Lung (tissue), 12 donors: ENCODE measurements around the gene RAB26. TPM values are rescaled to one million over a fixed set of nuclear protein-coding genes. Genes with fewer than 3 reads are reported as not detected.

Experiments used
- ATAC-seq: fragments of 200-7000 bp; cut with Tn5 transposase; one replicate; pipeline ENCODE4 v1.9.1; 2020; ENCODE audit warnings: moderate number of reproducible peaks; ENCODE audit not compliant: insufficient read depth, low FRiP score
- DNase-seq, 3 donors: peaks; one replicate each; pipeline ENCODE4 v3.0.0-alpha.2; 2013 to 2017
- H3K27ac ChIP-seq, 2 donors: one replicate each; pipeline ENCODE4 v1.5.1; 2013; ENCODE audit warnings: mild to moderate bottlenecking in 2 of 2, moderate library complexity in 2 of 2, control low read depth in 1 of 2, inconsistent platforms in 1 of 2, low read depth in 1 of 2, low read length in 1 of 2
- H3K27me3 ChIP-seq, 3 donors: one replicate each; pipeline ENCODE4 v1.5.1; 2013; ENCODE audit warnings: low read length in 2 of 3; ENCODE audit not compliant: control insufficient read depth in 3 of 3, insufficient read depth in 3 of 3
- H3K36me3 ChIP-seq, 4 donors: one replicate each; pipeline ENCODE4 v1.5.1; 2013; ENCODE audit warnings: low read length in 4 of 4, mild to moderate bottlenecking in 1 of 4, moderate library complexity in 1 of 4; ENCODE audit not compliant: control insufficient read depth in 4 of 4, insufficient read depth in 4 of 4
- H3K4me1 ChIP-seq, 5 donors: one replicate each; pipeline ENCODE4 v1.5.1; 2013; ENCODE audit warnings: low read length in 5 of 5, mild to moderate bottlenecking in 2 of 5, moderate library complexity in 1 of 5; ENCODE audit not compliant: control insufficient read depth in 5 of 5, insufficient read depth in 5 of 5
- H3K4me3 ChIP-seq: one replicate; pipeline ENCODE4 v1.5.1; 2013; ENCODE audit warnings: mild to moderate bottlenecking, control low read depth, moderate library complexity
- H3K9ac ChIP-seq, 2 donors: one replicate each; pipeline ENCODE4 v1.5.1; 2013; ENCODE audit warnings: low read length in 2 of 2, control low read depth in 1 of 2; ENCODE audit not compliant: insufficient read depth in 1 of 2
- H3K9me3 ChIP-seq, 4 donors: one replicate each; pipeline ENCODE4 v1.5.1; 2013; ENCODE audit warnings: low read length in 3 of 4, mild to moderate bottlenecking in 1 of 4, moderate library complexity in 1 of 4; ENCODE audit not compliant: control insufficient read depth in 4 of 4, insufficient read depth in 3 of 4
- CTCF ChIP-seq: IDR thresholded peaks from 2 replicates; pipeline ENCODE4 v1.5.1; 2012; ENCODE audit warnings: mild to moderate bottlenecking; ENCODE audit errors: control extremely low read depth, extremely low read depth
- WGBS, 2 donors: extraction: QIAGEN DNeasy Blood & Tissue Kit; methylation state at CpG; one replicate each; pipeline ENCODE4 v1.1.7; 2013; 5-methylcytosine and 5-hydroxymethylcytosine counted together
- polyA plus RNA-seq, 2 donors: library from polyadenylated mRNA; stranded (reverse); fragments of 200-250 nt; gene quantifications; one replicate each; pipeline ENCODE4 v1.2.1, GENCODE V29; 2013
- total RNA-seq, 2 donors: library from RNA; depleted of rRNA in 1 of 2; stranded (reverse); fragments of >200 nt in 1 of 2; gene quantifications; one replicate each; pipeline ENCODE4 v1.2.1, GENCODE V29; 2014 to 2021
- donor health status: control.
- donor health status: control.
- donor health status: Bipolar disorder and iron deficiency.
- donor health status: healthy.
- donor health status: DM: yes; HTN: yes; CAD: no.

Gene RAB26
- total and polyA plus RNA-seq, 4 donors, result 0.30 to 1.0 (median 0.72) TPM

- DNase-seq (no peak), ATAC-seq (no peak)
- WGBS, 2 donors, result 91 to 93% methylated on average over 13 of the region's 13 CpGs
- Histone ChIP-seq H3K9ac (no peak overlapping the region), H3K4me1 (peaks cover 0 to 30% (median 18%) of the 10 kb centered on the region in 5 donors), H3K9me3 (no peaks in the 10 kb centered on the region), H3K36me3 (peaks cover 0 to 15% (median 0%) of the 10 kb centered on the region in 4 donors), H3K27ac (no peak overlapping the region), H3K27me3 (no peaks in the 10 kb centered on the region), H3K4me3 (no peak overlapping the region)
- no peak for TF ChIP-seq CTCF
Observed at GRCh38 chr16:2162676-2163118, 14.3 kb downstream of the RAB26 start.

- H3K4me1 ChIP-seq, result peaks cover 0 to 23% (median 11%) of the 10 kb centered on the region in 5 donors
- no peak for DNase-seq
- 93 to 96% methylated on average over 23 to 26 of the region's 26 CpGs for WGBS, 2 donors
- H3K4me3 ChIP-seq, result no peak overlapping the region
- H3K36me3 ChIP-seq, result peaks cover 0 to 21% (median 2%) of the 10 kb centered on the region in 4 donors
- H3K9ac ChIP-seq, result no peak overlapping the region
- no peak for ATAC-seq
- TF ChIP-seq CTCF, result no peak
- no peaks in the 10 kb centered on the region for H3K27me3 ChIP-seq
- H3K9me3 ChIP-seq, result no peaks in the 10 kb centered on the region
- H3K27ac ChIP-seq, result no peak overlapping the region
Observed at GRCh38 chr16:2163211-2163881, 14.9 kb downstream of the RAB26 start.

GRCh38 chr16:2165861-2166260, 17.4 kb downstream of the RAB26 start:
- H3K27ac ChIP-seq, result no peak overlapping the region
- ATAC-seq, result no peak
- H3K9me3 ChIP-seq, result no peaks in the 10 kb centered on the region
- peaks cover 0 to 3% (median 0%) of the 10 kb centered on the region in 5 donors for H3K4me1 ChIP-seq
- TF ChIP-seq CTCF, result no peak
- peaks cover 0 to 30% (median 4%) of the 10 kb centered on the region in 4 donors for H3K36me3 ChIP-seq
- H3K4me3 ChIP-seq, result no peak overlapping the region
- H3K27me3 ChIP-seq, result no peaks in the 10 kb centered on the region
- no peak overlapping the region for H3K9ac ChIP-seq
- DNase-seq, result no peak
- 95 to 97% methylated on average over 12 of the region's 12 CpGs for whole genome bisulfite sequencing, 2 donors
